ENCODE data around the gene SIRPB2.

The SIRPB2 gene

GRCh38 chr20:1426231-1426849 is 64.9 kb downstream of the SIRPB2 start:
- no peak for TF ChIP-seq CREB1 (IDR thresholded peaks at IDR 0.05; ENCODE audit: low read depth)
- no peak for TF ChIP-seq YY1 (IDR thresholded peaks at IDR 0.05; ENCODE audit: low read depth)
- TF ChIP-seq MAX (IDR thresholded peaks at IDR 0.05): no peak
- no peak for TF ChIP-seq TAF1 (IDR thresholded peaks at IDR 0.05; ENCODE audit: low read depth)

Data from Ishikawa (cell line).